HUES48 (cell line): Measurements from ENCODE around the gene SOHLH2.

ENCODE experiments used
- H3K27ac ChIP-seq: one replicate; pipeline ENCODE4 v1.7.0; 2013; ENCODE audit warnings: low read depth, low read length, inconsistent platforms
- H3K27me3 ChIP-seq: 2 replicates; pipeline ENCODE4 v1.6.1; 2013; ENCODE audit warnings: mild to moderate bottlenecking, low read length; ENCODE audit not compliant: control insufficient read depth, insufficient read depth
- H3K36me3 ChIP-seq: 2 replicates; pipeline ENCODE4 v1.6.1; 2013; ENCODE audit warnings: low read length; ENCODE audit not compliant: control insufficient read depth, insufficient read depth
- H3K4me1 ChIP-seq: 2 replicates; pipeline ENCODE4 v1.6.1; 2013; ENCODE audit warnings: mild to moderate bottlenecking, low read length; ENCODE audit not compliant: control insufficient read depth, insufficient read depth
- H3K4me3 ChIP-seq: 2 replicates; pipeline ENCODE4 v1.5.1; 2013; ENCODE audit warnings: mild to moderate bottlenecking, low read depth, low read length
- H3K9ac ChIP-seq: 2 replicates; pipeline ENCODE4 v1.6.1; 2013; ENCODE audit warnings: mild to moderate bottlenecking, low read depth, low read length, moderate library complexity
- H3K9me3 ChIP-seq: 2 replicates; pipeline ENCODE4 v1.6.1; 2013; ENCODE audit warnings: low read length; ENCODE audit not compliant: control insufficient read depth, insufficient read depth

SOHLH2 gene

GRCh38 chr13:36188441-36188840 lies 25.9 kb downstream of the SOHLH2 start:
- Histone ChIP-seq H3K36me3 (no peaks in the 10 kb centered on the region), H3K27ac (no peak overlapping the region), H3K27me3 (no peaks in the 10 kb centered on the region), H3K4me3 (no peak overlapping the region), H3K9ac (no peak overlapping the region), H3K9me3 (no peaks in the 10 kb centered on the region), H3K4me1 (peaks cover 19% of the 10 kb centered on the region)

GRCh38 chr13:36183901-36184300 lies 30.5 kb downstream of the SOHLH2 start:
- H3K9ac ChIP-seq = no peak overlapping the region
- no peak overlapping the region for H3K4me3 ChIP-seq
- no peaks in the 10 kb centered on the region for H3K27me3 ChIP-seq
- peaks cover 6% of the 10 kb centered on the region; the same call in 1 of the 2 replicates for H3K4me1 ChIP-seq
- H3K27ac ChIP-seq = no peak overlapping the region
- no peaks in the 10 kb centered on the region for H3K36me3 ChIP-seq
- H3K9me3 ChIP-seq = no peaks in the 10 kb centered on the region

- no peaks in the 10 kb centered on the region for H3K9me3 ChIP-seq
- no peak overlapping the region for H3K9ac ChIP-seq
- no peak overlapping the region for H3K27ac ChIP-seq
- no peaks in the 10 kb centered on the region for H3K36me3 ChIP-seq
- H3K27me3 ChIP-seq = no peaks in the 10 kb centered on the region
- no peak overlapping the region for H3K4me3 ChIP-seq
- H3K4me1 ChIP-seq = peaks cover 7% of the 10 kb centered on the region; the same call in 1 of the 2 replicates
Measured at GRCh38 chr13:36175621-36176020, 38.7 kb downstream of the SOHLH2 start.

- Histone ChIP-seq H3K36me3 (0 out of 2 replicates have a peak, but pooled peaks cover 4% of the 10 kb centered on the region), H3K4me3 (no peak overlapping the region), H3K27me3 (no peaks in the 10 kb centered on the region), H3K9me3 (no peaks in the 10 kb centered on the region), H3K9ac (no peak overlapping the region), H3K27ac (no peak overlapping the region), H3K4me1 (peaks cover 7% of the 10 kb centered on the region; the same call in 1 of the 2 replicates)
Measured at GRCh38 chr13:36174923-36175322, 39.4 kb downstream of the SOHLH2 start.

GRCh38 chr13:36173571-36174322 lies 40.6 kb downstream of the SOHLH2 start:
- H3K36me3 ChIP-seq = 0 out of 2 replicates have a peak, but pooled peaks cover 4% of the 10 kb centered on the region
- H3K4me3 ChIP-seq = no peak overlapping the region

GRCh38 chr13:36166046-36166445 lies 48.3 kb downstream of the SOHLH2 start:
- Histone ChIP-seq H3K9me3 (no peaks in the 10 kb centered on the region), H3K4me3 (no peak overlapping the region), H3K36me3 (0 out of 2 replicates have a peak, but pooled peaks cover 4% of the 10 kb centered on the region), H3K4me1 (peaks cover 17% of the 10 kb centered on the region), H3K27me3 (no peaks in the 10 kb centered on the region), H3K9ac (no peak overlapping the region), H3K27ac (no peak overlapping the region)

More at GRCh38 chr13:36173571-36174322, 40.6 kb downstream of the SOHLH2 start:
- H3K27me3 ChIP-seq = no peaks in the 10 kb centered on the region
- H3K27ac ChIP-seq = no peak overlapping the region
- H3K9me3 ChIP-seq = no peaks in the 10 kb centered on the region
- peaks cover 7% of the 10 kb centered on the region; the same call in 1 of the 2 replicates for H3K4me1 ChIP-seq
- H3K9ac ChIP-seq = no peak overlapping the region

GRCh38 chr13:36163809-36164308 lies 50.5 kb downstream of the SOHLH2 start:
- peaks cover 17% of the 10 kb centered on the region for H3K4me1 ChIP-seq
- H3K27ac ChIP-seq = no peak overlapping the region
- no peak overlapping the region for H3K9ac ChIP-seq
- no peaks in the 10 kb centered on the region for H3K27me3 ChIP-seq
- H3K9me3 ChIP-seq = no peaks in the 10 kb centered on the region
- no peak overlapping the region for H3K4me3 ChIP-seq
- no peaks in the 10 kb centered on the region for H3K36me3 ChIP-seq

GRCh38 chr13:36163286-36163685 lies 51.1 kb downstream of the SOHLH2 start:
- Histone ChIP-seq H3K9me3 (no peaks in the 10 kb centered on the region), H3K36me3 (no peaks in the 10 kb centered on the region), H3K4me1 (peaks cover 17% of the 10 kb centered on the region), H3K27me3 (no peaks in the 10 kb centered on the region), H3K4me3 (no peak overlapping the region), H3K27ac (no peak overlapping the region), H3K9ac (no peak overlapping the region)

- H3K4me1 ChIP-seq = peaks cover 18% of the 10 kb centered on the region
- no peaks in the 10 kb centered on the region for H3K9me3 ChIP-seq
- no peaks in the 10 kb centered on the region for H3K36me3 ChIP-seq
- H3K27me3 ChIP-seq = peaks cover 6% of the 10 kb centered on the region
- no peak overlapping the region for H3K4me3 ChIP-seq
- no peak overlapping the region for H3K9ac ChIP-seq
- no peak overlapping the region for H3K27ac ChIP-seq
Measured at GRCh38 chr13:36160297-36160696, 54.1 kb downstream of the SOHLH2 start.

GRCh38 chr13:36158611-36159010 lies 55.7 kb downstream of the SOHLH2 start:
- Histone ChIP-seq H3K27me3 (peaks cover 16% of the 10 kb centered on the region), H3K36me3 (no peaks in the 10 kb centered on the region), H3K9ac (no peak overlapping the region), H3K9me3 (no peaks in the 10 kb centered on the region), H3K4me1 (peaks cover 15% of the 10 kb centered on the region), H3K27ac (no peak overlapping the region), H3K4me3 (no peak overlapping the region)

- Histone ChIP-seq H3K9me3 (no peaks in the 10 kb centered on the region), H3K4me3 (no peak overlapping the region), H3K4me1 (peaks cover 6% of the 10 kb centered on the region; the same call in 1 of the 2 replicates), H3K36me3 (no peaks in the 10 kb centered on the region), H3K9ac (no peak overlapping the region), H3K27me3 (peaks cover 16% of the 10 kb centered on the region), H3K27ac (no peak overlapping the region)
Measured at GRCh38 chr13:36157480-36157879, 56.9 kb downstream of the SOHLH2 start.
